ENCODE measurements around the gene ABCB9. TPM values are rescaled to one million over a fixed set of nuclear protein-coding genes. Genes with fewer than 3 reads are reported as not detected.

The ABCB9 gene
- total RNA-seq, 1 donor from 2014 or later, result 7.2 TPM

Other genes with a start within 250 kb of the ABCB9 start
- gene HCAR3, start 249.7 kb downstream of the ABCB9 start, total RNA-seq, result 12.3 TPM
- gene HCAR1, start 235.6 kb downstream of the ABCB9 start, total RNA-seq, result 16.3 TPM
- gene DENR, start 213.6 kb downstream of the ABCB9 start, total RNA-seq, result 44.1 TPM
- 0.36 TPM for gene CCDC62, start 191.9 kb downstream of the ABCB9 start, total RNA-seq
- gene HIP1R, start 131.0 kb downstream of the ABCB9 start, total RNA-seq, result 77.4 TPM
- gene VPS37B, start 70.3 kb downstream of the ABCB9 start, total RNA-seq, result 59.7 TPM
- gene OGFOD2, start 8.8 kb upstream of the ABCB9 start, total RNA-seq, result 24.5 TPM
- 130 TPM for gene ARL6IP4, start 14.2 kb upstream of the ABCB9 start, total RNA-seq
- gene PITPNM2, start 184.6 kb upstream of the ABCB9 start, total RNA-seq, result 17.5 TPM

Measured in ureter (tissue), 1 donor.